ENCODE measurements around the gene KIAA1217. TPM values are rescaled to one million over a fixed set of nuclear protein-coding genes. Genes with fewer than 3 reads are reported as not detected.
A peak's percentile ranks its signal among the peaks of the same experiment; 100 is the strongest.

Gene KIAA1217
- total RNA-seq, 1 experiment from 2014 or later: 18.6 TPM

DNA sequence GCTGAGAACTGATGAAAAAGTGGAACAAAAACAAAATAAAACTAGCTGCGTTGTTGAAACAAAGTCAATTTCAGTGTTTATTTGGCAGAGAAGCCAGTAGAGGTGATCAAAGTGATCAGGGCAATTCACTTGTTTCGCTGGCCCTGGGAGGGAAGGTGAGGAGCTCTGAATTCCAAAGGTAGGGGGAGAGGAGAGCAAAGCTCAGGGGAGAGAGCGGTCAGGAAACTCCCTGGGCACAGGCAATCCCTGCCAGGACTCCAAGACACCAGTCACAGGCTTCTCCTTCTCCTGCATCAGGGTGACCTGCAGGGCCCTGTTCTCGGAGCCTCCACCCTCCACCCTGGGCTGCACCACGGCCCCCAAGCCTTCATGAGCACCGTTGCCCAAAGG is 6.8 kb upstream of the KIAA1217 start:
- no peak overlapping the region for H2BK12ac ChIP-seq (ENCODE audit: insufficient read length, low read depth, low read length)
- H2BK120ac ChIP-seq (ENCODE audit: low read depth, low read length, poor library complexity, severe bottlenecking): no peak overlapping the region
- Mint-ChIP-seq H3K27me3 (ENCODE audit: low read depth) (no peaks in the 10 kb centered on the region), H3K27ac (peak overlapping the region in 2 of 3 experiments; percentile 48 to 53; a peak in 3 of 7 replicates), H3K4me3 (peak overlapping the region; percentile 16 to 27; a peak in 3 of 5 replicates), H3K36me3 (ENCODE audit: insufficient read depth in 1 of 3, low read depth in 3 of 3) (no peaks in the 10 kb centered on the region), H3K4me1 (peaks cover 31 to 40% of the 10 kb centered on the region in 2 experiments), H3K9me3 (no peaks in the 10 kb centered on the region)
- H3K14ac ChIP-seq (ENCODE audit: insufficient read depth, low read length): no peak overlapping the region; the same call in 1 of the 2 replicates
- H3T11ph ChIP-seq (ENCODE audit: low read length): no peak overlapping the region
- no peaks in the 10 kb centered on the region for H3K23me2 ChIP-seq (ENCODE audit: insufficient read length, low read depth, low read length, poor library complexity, severe bottlenecking)
- peak; percentile 63 for DNase-seq
- no CpG with 5 or more reads among the region's 6 CpGs for WGBS (ENCODE audit: extremely low coverage, insufficient read length, low lambda C conversion rate)
- H4K8ac ChIP-seq (replicated peaks; ENCODE audit: insufficient read length, low read depth, low read length): no peak overlapping the region
- H4K5ac ChIP-seq (ENCODE audit: insufficient read length, low read depth, low read length): no peak overlapping the region
- no peaks in the 10 kb centered on the region for H3K27me3 ChIP-seq (ENCODE audit: insufficient read depth, low read length)
- no peak overlapping the region for H2BK20ac ChIP-seq (ENCODE audit: low read depth, low read length, poor library complexity, severe bottlenecking)
- H2AK5ac ChIP-seq (ENCODE audit: insufficient read length, low read length): no peak overlapping the region
- no peak overlapping the region for H3K4ac ChIP-seq (ENCODE audit: low read depth, low read length)
- no peaks in the 10 kb centered on the region for H4K20me1 ChIP-seq (ENCODE audit: control insufficient read depth, insufficient read depth, insufficient read length)
- no peak overlapping the region for H2BK5ac ChIP-seq (ENCODE audit: insufficient read length, low read length)
- TF ChIP-seq, protein P1, sequence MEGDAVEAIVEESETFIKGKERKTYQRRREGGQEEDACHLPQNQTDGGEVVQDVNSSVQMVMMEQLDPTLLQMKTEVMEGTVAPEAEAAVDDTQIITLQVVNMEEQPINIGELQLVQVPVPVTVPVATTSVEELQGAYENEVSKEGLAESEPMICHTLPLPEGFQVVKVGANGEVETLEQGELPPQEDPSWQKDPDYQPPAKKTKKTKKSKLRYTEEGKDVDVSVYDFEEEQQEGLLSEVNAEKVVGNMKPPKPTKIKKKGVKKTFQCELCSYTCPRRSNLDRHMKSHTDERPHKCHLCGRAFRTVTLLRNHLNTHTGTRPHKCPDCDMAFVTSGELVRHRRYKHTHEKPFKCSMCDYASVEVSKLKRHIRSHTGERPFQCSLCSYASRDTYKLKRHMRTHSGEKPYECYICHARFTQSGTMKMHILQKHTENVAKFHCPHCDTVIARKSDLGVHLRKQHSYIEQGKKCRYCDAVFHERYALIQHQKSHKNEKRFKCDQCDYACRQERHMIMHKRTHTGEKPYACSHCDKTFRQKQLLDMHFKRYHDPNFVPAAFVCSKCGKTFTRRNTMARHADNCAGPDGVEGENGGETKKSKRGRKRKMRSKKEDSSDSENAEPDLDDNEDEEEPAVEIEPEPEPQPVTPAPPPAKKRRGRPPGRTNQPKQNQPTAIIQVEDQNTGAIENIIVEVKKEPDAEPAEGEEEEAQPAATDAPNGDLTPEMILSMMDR (conservative IDR thresholded peaks at IDR 0.05): no peak
- no peaks in the 10 kb centered on the region for H3K79me1 ChIP-seq (ENCODE audit: insufficient read depth, low read depth, low read length, poor library complexity, severe bottlenecking)
- H2BK15ac ChIP-seq (ENCODE audit: low read depth, low read length): no peak overlapping the region
- H3K9me3 ChIP-seq (ENCODE audit: control insufficient read depth, low read depth, low read length): no peaks in the 10 kb centered on the region
- H3K9ac ChIP-seq (ENCODE audit: extremely low read depth, insufficient read length, low read length): no peak overlapping the region
- H2AFZ ChIP-seq (ENCODE audit: low read length): no peak overlapping the region
- H3K27ac ChIP-seq (ENCODE audit: insufficient read length, low read depth, low read length): no peak overlapping the region
- no peak overlapping the region for H4K91ac ChIP-seq (ENCODE audit: insufficient read length, low read depth, low read length)
- H3K23ac ChIP-seq (ENCODE audit: insufficient read length, low read depth, low read length): no peak overlapping the region
- peak overlapping the region; percentile 5 for H3K4me2 ChIP-seq (ENCODE audit: insufficient read depth, insufficient read length, low read length)
- no peaks in the 10 kb centered on the region for H3K79me2 ChIP-seq (ENCODE audit: insufficient read depth, low read length)
- no peak overlapping the region for H3K18ac ChIP-seq (ENCODE audit: insufficient read length, low read depth, low read length)
- no peaks in the 10 kb centered on the region for H3K4me1 ChIP-seq (ENCODE audit: insufficient read depth, low read length)
- H3K56ac ChIP-seq (ENCODE audit: insufficient read length, low read depth, low read length): no peak overlapping the region

Data from H9 (cell line).